Testis (tissue), 3 donors: ENCODE measurements around the gene IL1RAPL1. TPM values are rescaled to one million over a fixed set of nuclear protein-coding genes. Genes with fewer than 3 reads are reported as not detected.

Experiments
- DNase-seq: peaks from one replicate; pipeline ENCODE4 v3.0.0-alpha.2; 2019
- H3K27ac ChIP-seq, 2 donors: fragments of 200-600 bp; sonication (generic); one replicate each; pipeline ENCODE4 v1.5.1; 2019
- H3K27me3 ChIP-seq: fragments of 200-600 bp; sonication (generic); one replicate; pipeline ENCODE4 v1.5.1; 2019
- H3K36me3 ChIP-seq: fragments of 200-600 bp; sonication (generic); one replicate; pipeline ENCODE4 v1.5.1; 2017; ENCODE audit warnings: low read depth; ENCODE audit errors: missing control alignments
- H3K4me1 ChIP-seq: fragments of 200-600 bp; sonication (generic); one replicate; pipeline ENCODE4 v1.5.1; 2019
- H3K4me3 ChIP-seq, 2 donors: fragments of 200-600 bp; sonication (generic); one replicate each; pipeline ENCODE4 v1.5.1; 2017 to 2019
- H3K9me3 ChIP-seq: fragments of 200-600 bp; sonication (generic); one replicate; pipeline ENCODE4 v1.5.1; 2017
- CTCF ChIP-seq, 3 experiments: fragments of 450-650 bp in 2 of 3; fragments of 200-600 bp in 1 of 3; sonication (generic) in 1 of 3; IDR thresholded peaks; one replicate each; pipeline ENCODE4 v1.5.1; 2016 to 2019; ENCODE audit warnings: antibody characterized with exemption in 3 of 3, mild to moderate bottlenecking in 2 of 3, moderate library complexity in 1 of 3
- POLR2A ChIP-seq: fragments of 450-650 bp; IDR thresholded peaks from one replicate; pipeline ENCODE4 v1.6.1; 2017; ENCODE audit warnings: antibody characterized with exemption, mild to moderate bottlenecking, moderate library complexity
- WGBS, 2 donors: methylation state at CpG; one replicate each; pipeline ENCODE4 v1.1.5; 2018; 5-methylcytosine and 5-hydroxymethylcytosine counted together
- intact Hi-C: fragments of 100-400 bp; cut with DNase I; formaldehyde crosslinking; loops from one replicate; pipeline ENCODE4 v1.15.1; 2023; ENCODE audit warnings: low total_unique reads
- polyA plus RNA-seq: library from polyadenylated mRNA; stranded (reverse); fragments of 350-450 nt; fragmentation: Illumina TruSeq; extraction: RNeasy Lipid Tissue Mini Kit (QIAGEN cat#74804); gene quantifications from one replicate; pipeline ENCODE4 v1.2.3, GENCODE V29; 2014; ENCODE audit warnings: low read depth, low replicate concordance; ENCODE audit not compliant: insufficient read depth
- total RNA-seq, 2 donors: library from RNA; depleted of rRNA; stranded (reverse); fragments of >200 nt; gene quantifications; one replicate each; pipeline ENCODE4 v1.2.3, GENCODE V29; 2016

IL1RAPL1 gene
- total and polyA plus RNA-seq, 3 donors from 2014 or later, result 0.13 to 0.94 (median 0.93) TPM

GRCh38 chrX:29852767-29853166, 1265.5 kb downstream of the IL1RAPL1 start:
- H3K36me3 ChIP-seq, result no peaks in the 10 kb centered on the region
- TF ChIP-seq CTCF (IDR thresholded peaks at IDR 0.05) (no peak), POLR2A (no peak)
- no peak overlapping the region for H3K27ac ChIP-seq
- no peak overlapping the region for H3K4me3 ChIP-seq
- no peak for DNase-seq
- H3K27me3 ChIP-seq, result no peaks in the 10 kb centered on the region
- H3K4me1 ChIP-seq, result no peaks in the 10 kb centered on the region
- intact Hi-C loops, result no loop called here
- H3K9me3 ChIP-seq, result no peaks in the 10 kb centered on the region

GRCh38 chrX:29858714-29859113, 1271.5 kb downstream of the IL1RAPL1 start:
- H3K27ac ChIP-seq, result no peak overlapping the region
- H3K4me1 ChIP-seq, result no peaks in the 10 kb centered on the region
- H3K27me3 ChIP-seq, result no peaks in the 10 kb centered on the region
- intact Hi-C loops, result no loop called here
- no peak for DNase-seq
- no peak overlapping the region for H3K4me3 ChIP-seq
- TF ChIP-seq POLR2A, result no peak
- H3K9me3 ChIP-seq, result no peaks in the 10 kb centered on the region
- no peaks in the 10 kb centered on the region for H3K36me3 ChIP-seq

GRCh38 chrX:29862126-29862677, 1275.0 kb downstream of the IL1RAPL1 start:
- DNase-seq, result no peak
- H3K36me3 ChIP-seq, result no peaks in the 10 kb centered on the region
- intact Hi-C loops, result no loop called here
- TF ChIP-seq CTCF (IDR thresholded peaks at IDR 0.05) (no peak), POLR2A (no peak)
- no peaks in the 10 kb centered on the region for H3K4me1 ChIP-seq
- H3K27ac ChIP-seq, result no peak overlapping the region
- whole genome bisulfite sequencing, 2 donors, result 85 to 88% methylated on average over 7 of the region's 7 CpGs
- H3K9me3 ChIP-seq, result no peaks in the 10 kb centered on the region
- H3K27me3 ChIP-seq, result no peaks in the 10 kb centered on the region
- H3K4me3 ChIP-seq, result no peak overlapping the region

GRCh38 chrX:29867971-29868370, 1280.7 kb downstream of the IL1RAPL1 start:
- Histone ChIP-seq H3K4me1 (no peaks in the 10 kb centered on the region), H3K4me3 (no peak overlapping the region), H3K27ac (no peak overlapping the region), H3K9me3 (no peaks in the 10 kb centered on the region), H3K27me3 (no peaks in the 10 kb centered on the region), H3K36me3 (no peaks in the 10 kb centered on the region)
- WGBS, 2 donors, result 77 to 80% methylated on average over 4 of the region's 4 CpGs
- no peak for DNase-seq
- intact Hi-C loops, result no loop called here
- TF ChIP-seq CTCF (IDR thresholded peaks at IDR 0.05), result no peak
- no peak for TF ChIP-seq POLR2A

- TF ChIP-seq POLR2A (no peak), CTCF (IDR thresholded peaks at IDR 0.05) (no peak)
Observed at GRCh38 chrX:29869837-29870236, 1282.6 kb downstream of the IL1RAPL1 start.

More at GRCh38 chrX:29869837-29870236, 1282.6 kb downstream of the IL1RAPL1 start:
- no peaks in the 10 kb centered on the region for H3K4me1 ChIP-seq
- intact Hi-C loops, result no loop called here
- H3K27ac ChIP-seq, result no peak overlapping the region
- no peaks in the 10 kb centered on the region for H3K36me3 ChIP-seq
- no peak for DNase-seq
- WGBS, 2 donors, result 100% methylated on average over 1 of the region's 1 CpG
- H3K27me3 ChIP-seq, result no peaks in the 10 kb centered on the region
- H3K4me3 ChIP-seq, result no peak overlapping the region
- H3K9me3 ChIP-seq, result no peaks in the 10 kb centered on the region
